ENCODE measurements around the gene GOLGA8S. TPM values are rescaled to one million over a fixed set of nuclear protein-coding genes. Genes with fewer than 3 reads are reported as not detected.
A peak's percentile ranks its signal among the peaks of the same experiment; 100 is the strongest.
"Not testable (repeated sequence)": the region's sequence is repeated elsewhere in the genome, so short reads cannot be mapped to it uniquely, and the experiment has no call there.

GOLGA8S gene
- total and polyA plus RNA-seq, 8 donors: 0.29 to 1.9 (median 1.3) TPM

- no peak for DNase-seq
- Histone ChIP-seq H3K9me3 (no peaks in the 10 kb centered on the region), H3K36me3 (no peaks in the 10 kb centered on the region), H3K4me3 (no peak overlapping the region), H3K4me1 (no peaks in the 10 kb centered on the region), H3K27ac (no peak overlapping the region), H3K27me3 (peaks cover 0 to 13% of the 10 kb centered on the region in 2 donors)
- TF ChIP-seq CTCF (IDR thresholded peaks at IDR 0.05): no peak
- no peak for ATAC-seq
- intact Hi-C loops (cut with DNase I): no loop called here
Observed at GRCh38 chr15:23387621-23388190, 33.2 kb downstream of the GOLGA8S start.

- Histone ChIP-seq H3K27ac (no peak overlapping the region), H3K9me3 (no peaks in the 10 kb centered on the region), H3K4me3 (no peak overlapping the region), H3K4me1 (no peaks in the 10 kb centered on the region), H3K36me3 (no peaks in the 10 kb centered on the region), H3K27me3 (peaks cover 0 to 5% of the 10 kb centered on the region in 2 donors)
- TF ChIP-seq CTCF (IDR thresholded peaks at IDR 0.05): no peak
- ATAC-seq: no peak
- DNase-seq: no peak
- intact Hi-C loops (cut with DNase I): no loop called here
Observed at GRCh38 chr15:23395030-23395692, 40.6 kb downstream of the GOLGA8S start.

GRCh38 chr15:23395832-23396231 is 41.3 kb downstream of the GOLGA8S start:
- H3K27ac ChIP-seq: no peak overlapping the region
- no peaks in the 10 kb centered on the region for H3K4me1 ChIP-seq
- DNase-seq: no peak
- no peak for TF ChIP-seq CTCF (IDR thresholded peaks at IDR 0.05)
- intact Hi-C loops (cut with DNase I): no loop called here
- no peaks in the 10 kb centered on the region for H3K9me3 ChIP-seq
- no peaks in the 10 kb centered on the region for H3K36me3 ChIP-seq
- no peak overlapping the region for H3K4me3 ChIP-seq
- peaks cover 0 to 5% of the 10 kb centered on the region in 2 donors for H3K27me3 ChIP-seq
- ATAC-seq: no peak

- peak in 1 of 4 donors; percentile 7 for DNase-seq
- Histone ChIP-seq H3K4me1 (no peaks in the 10 kb centered on the region), H3K27me3 (no peaks in the 10 kb centered on the region), H3K27ac (no peak overlapping the region), H3K9me3 (no peaks in the 10 kb centered on the region), H3K4me3 (no peak overlapping the region), H3K36me3 (no peaks in the 10 kb centered on the region)
- no peak for TF ChIP-seq CTCF (IDR thresholded peaks at IDR 0.05)
- intact Hi-C loops (cut with DNase I): no loop called here
- no peak for ATAC-seq
Observed at GRCh38 chr15:23397779-23398178, 43.2 kb downstream of the GOLGA8S start.

GRCh38 chr15:23398357-23398756 is 43.8 kb downstream of the GOLGA8S start:
- H3K36me3 ChIP-seq; intact Hi-C loops (cut with DNase I); H3K4me1 ChIP-seq; ATAC-seq; DNase-seq; H3K4me3 ChIP-seq; H3K9me3 ChIP-seq; H3K27me3 ChIP-seq; H3K27ac ChIP-seq: not testable (repeated sequence)

- H3K9me3 ChIP-seq; H3K36me3 ChIP-seq; ATAC-seq; H3K4me3 ChIP-seq; H3K27ac ChIP-seq; H3K27me3 ChIP-seq; intact Hi-C loops (cut with DNase I); DNase-seq; H3K4me1 ChIP-seq: not testable (repeated sequence)
Observed at GRCh38 chr15:23399207-23399606, 44.7 kb downstream of the GOLGA8S start.
